ENCODE measurements around the gene FXYD7.

The FXYD7 gene

GRCh38 chr19:35105411-35106290, 37.4 kb upstream of the FXYD7 start:
- no peak for DNase-seq (ENCODE audit: low read depth)
- no peak for TF ChIP-seq CTCF (IDR thresholded peaks at IDR 0.05; ENCODE audit: control insufficient read depth, extremely low read depth, insufficient read depth)
- H3K4me3 ChIP-seq (ENCODE audit: low read depth, low read length), result no peak overlapping the region

- H3K4me3 ChIP-seq (ENCODE audit: low read depth, low read length), result no peak overlapping the region
- TF ChIP-seq CTCF (IDR thresholded peaks at IDR 0.05; ENCODE audit: control insufficient read depth, extremely low read depth, insufficient read depth), result no peak
- no peak for DNase-seq (ENCODE audit: low read depth)
Measured at GRCh38 chr19:35106291-35106583, 36.8 kb upstream of the FXYD7 start.

- DNase-seq (ENCODE audit: low read depth), result no peak
- H3K4me3 ChIP-seq (ENCODE audit: low read depth, low read length), result no peak overlapping the region
- no peak for TF ChIP-seq CTCF (IDR thresholded peaks at IDR 0.05; ENCODE audit: control insufficient read depth, extremely low read depth, insufficient read depth)
Measured at GRCh38 chr19:35106898-35107541, 36.0 kb upstream of the FXYD7 start.

- no peak overlapping the region for H3K4me3 ChIP-seq (ENCODE audit: low read depth, low read length)
- no peak for TF ChIP-seq CTCF (IDR thresholded peaks at IDR 0.05; ENCODE audit: control insufficient read depth, extremely low read depth, insufficient read depth)
- no peak for DNase-seq (ENCODE audit: low read depth)
Measured at GRCh38 chr19:35107545-35107944, 35.5 kb upstream of the FXYD7 start.

GRCh38 chr19:35108730-35109129, 34.3 kb upstream of the FXYD7 start:
- no peak for TF ChIP-seq CTCF (IDR thresholded peaks at IDR 0.05; ENCODE audit: control insufficient read depth, extremely low read depth, insufficient read depth)
- no peak for DNase-seq (ENCODE audit: low read depth)
- no peak overlapping the region for H3K4me3 ChIP-seq (ENCODE audit: low read depth, low read length)

- no peak overlapping the region for H3K4me3 ChIP-seq (ENCODE audit: low read depth, low read length)
- no peak for DNase-seq (ENCODE audit: low read depth)
- no peak for TF ChIP-seq CTCF (IDR thresholded peaks at IDR 0.05; ENCODE audit: control insufficient read depth, extremely low read depth, insufficient read depth)
Measured at GRCh38 chr19:35109395-35110112, 33.5 kb upstream of the FXYD7 start.
